Measurements from ENCODE around the gene ELK3. TPM values are rescaled to one million over a fixed set of nuclear protein-coding genes. Genes with fewer than 3 reads are reported as not detected.

Gene ELK3
- total RNA-seq, 1 donor from 2014 or later = 29.1 TPM

DNA sequence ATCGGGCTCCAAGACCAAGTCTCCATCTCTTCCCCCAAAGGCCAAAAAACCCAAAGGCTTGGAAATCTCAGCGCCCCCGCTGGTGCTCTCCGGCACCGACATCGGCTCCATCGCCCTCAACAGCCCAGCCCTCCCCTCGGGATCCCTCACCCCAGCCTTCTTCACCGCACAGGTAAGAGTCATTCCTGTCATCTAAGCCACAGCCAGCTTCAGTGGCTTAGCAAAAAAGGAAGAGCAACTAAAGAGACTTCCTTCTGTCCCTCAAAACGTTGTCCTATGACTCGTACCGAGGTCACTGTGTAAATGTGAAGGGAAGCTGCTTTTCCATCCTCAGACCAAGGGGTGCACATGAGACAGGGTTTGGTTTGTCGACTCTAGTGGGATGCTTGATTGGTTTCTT, 53.4 kb downstream of the ELK3 start:
- H3K27me3 ChIP-seq (ENCODE audit: low read depth) = no peaks in the 10 kb centered on the region
- peaks cover 57% of the 10 kb centered on the region for H3K36me3 ChIP-seq
- TF ChIP-seq, protein P1, sequence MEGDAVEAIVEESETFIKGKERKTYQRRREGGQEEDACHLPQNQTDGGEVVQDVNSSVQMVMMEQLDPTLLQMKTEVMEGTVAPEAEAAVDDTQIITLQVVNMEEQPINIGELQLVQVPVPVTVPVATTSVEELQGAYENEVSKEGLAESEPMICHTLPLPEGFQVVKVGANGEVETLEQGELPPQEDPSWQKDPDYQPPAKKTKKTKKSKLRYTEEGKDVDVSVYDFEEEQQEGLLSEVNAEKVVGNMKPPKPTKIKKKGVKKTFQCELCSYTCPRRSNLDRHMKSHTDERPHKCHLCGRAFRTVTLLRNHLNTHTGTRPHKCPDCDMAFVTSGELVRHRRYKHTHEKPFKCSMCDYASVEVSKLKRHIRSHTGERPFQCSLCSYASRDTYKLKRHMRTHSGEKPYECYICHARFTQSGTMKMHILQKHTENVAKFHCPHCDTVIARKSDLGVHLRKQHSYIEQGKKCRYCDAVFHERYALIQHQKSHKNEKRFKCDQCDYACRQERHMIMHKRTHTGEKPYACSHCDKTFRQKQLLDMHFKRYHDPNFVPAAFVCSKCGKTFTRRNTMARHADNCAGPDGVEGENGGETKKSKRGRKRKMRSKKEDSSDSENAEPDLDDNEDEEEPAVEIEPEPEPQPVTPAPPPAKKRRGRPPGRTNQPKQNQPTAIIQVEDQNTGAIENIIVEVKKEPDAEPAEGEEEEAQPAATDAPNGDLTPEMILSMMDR (IDR thresholded peaks at IDR 0.05) = no peak
- no peak overlapping the region for H3K27ac ChIP-seq
- DNase-seq (no peak), ATAC-seq (no peak)
- intact Hi-C loops (cut with DNase I) = no loop called here
- no peak overlapping the region for H3K4me3 ChIP-seq
- peaks cover 17% of the 10 kb centered on the region for H3K4me1 ChIP-seq
- no peaks in the 10 kb centered on the region for H3K9me3 ChIP-seq

DNA sequence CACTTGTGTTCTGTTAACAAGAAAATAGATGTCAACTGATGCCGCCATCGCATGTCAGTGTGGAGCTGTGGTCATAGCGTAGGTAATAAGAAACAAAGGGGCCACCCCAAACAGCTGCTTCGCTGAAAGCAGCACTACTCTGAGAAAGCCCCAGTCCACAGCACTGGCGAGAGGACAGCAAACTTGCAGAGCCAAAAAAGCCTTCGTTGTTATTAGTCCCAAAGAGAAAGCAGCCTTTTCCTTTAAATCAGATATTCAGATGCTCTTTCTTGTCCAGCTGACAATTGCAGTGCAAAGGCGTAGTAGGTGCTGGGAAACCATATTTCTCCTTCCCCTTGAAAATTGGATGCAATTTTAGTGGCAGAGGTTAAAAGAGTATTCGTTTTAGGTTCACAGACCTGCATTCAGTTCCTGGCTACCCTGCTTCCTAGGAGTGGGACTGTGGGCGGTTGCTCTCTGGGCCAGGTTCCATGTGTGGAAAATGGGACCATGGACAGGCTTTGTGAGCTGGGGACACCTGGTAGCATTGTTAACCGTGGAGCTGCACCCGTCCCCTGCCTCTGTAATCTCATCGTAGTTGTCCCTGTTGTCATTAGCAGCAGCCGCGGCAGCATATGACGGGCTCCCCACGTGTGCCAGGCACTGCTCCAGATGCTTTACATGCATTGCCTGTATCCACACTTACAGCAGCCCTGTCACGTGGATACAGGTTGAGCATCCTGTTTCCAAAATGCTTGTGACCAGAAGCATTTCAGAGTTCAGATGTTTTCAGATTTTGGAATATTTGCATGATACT, 54.2 kb downstream of the ELK3 start:
- no peak overlapping the region for H3K27ac ChIP-seq
- peaks cover 61% of the 10 kb centered on the region for H3K36me3 ChIP-seq
- H3K27me3 ChIP-seq (ENCODE audit: low read depth) = no peaks in the 10 kb centered on the region
- intact Hi-C loops (cut with DNase I) = no loop called here
- H3K9me3 ChIP-seq = no peaks in the 10 kb centered on the region
- ATAC-seq = no peak
- no peak for DNase-seq
- TF ChIP-seq, protein P1 (IDR thresholded peaks at IDR 0.05) = no peak
- no peak overlapping the region for H3K4me3 ChIP-seq
- H3K4me1 ChIP-seq = peaks cover 12% of the 10 kb centered on the region

DNA sequence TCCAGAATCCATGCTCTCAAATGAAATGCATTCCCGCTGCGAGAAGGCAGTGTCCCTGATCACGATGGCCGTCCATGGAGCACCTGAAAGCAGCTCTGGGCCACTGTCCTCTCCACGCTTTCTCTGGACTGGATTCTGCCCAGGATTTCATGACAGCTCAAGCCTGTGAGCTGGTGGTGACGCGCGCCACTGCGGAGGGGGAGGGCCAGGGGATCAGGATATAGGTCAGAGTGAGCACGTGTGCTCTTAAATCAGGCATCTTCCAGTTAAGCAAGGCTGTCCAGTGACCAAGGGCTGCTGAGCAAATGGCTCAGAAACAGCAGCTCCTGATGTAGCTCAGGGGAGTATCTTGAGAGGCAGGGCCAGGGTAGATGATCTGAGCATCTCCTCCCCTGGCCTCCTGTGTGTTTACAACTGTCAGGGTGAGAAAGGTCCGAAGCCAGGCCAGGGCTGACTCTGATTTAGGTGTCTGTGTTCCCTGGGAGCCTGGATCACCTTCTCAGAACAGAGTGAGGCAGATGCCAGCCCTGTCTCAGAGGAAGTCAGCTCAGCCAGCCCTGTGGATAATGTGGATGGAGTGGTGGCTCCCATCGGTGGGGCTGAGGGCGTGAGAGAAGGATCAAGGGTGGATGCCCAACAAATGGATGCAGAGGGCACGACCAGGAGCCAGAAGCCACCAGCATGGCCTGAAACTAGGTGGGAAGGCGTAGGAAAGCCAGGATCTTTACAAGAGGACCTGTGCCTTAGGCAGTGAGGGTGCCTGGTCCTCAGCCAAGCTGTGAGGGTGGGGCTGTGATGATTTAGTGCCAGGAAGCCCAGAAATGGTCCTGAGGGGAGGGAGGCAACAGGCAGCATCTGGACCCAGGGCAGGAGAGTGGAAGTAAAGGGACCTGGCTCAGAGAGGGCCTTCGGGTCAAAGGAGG, 55.3 kb downstream of the ELK3 start:
- H3K9me3 ChIP-seq = no peaks in the 10 kb centered on the region
- H3K4me1 ChIP-seq = peaks cover 17% of the 10 kb centered on the region
- no peaks in the 10 kb centered on the region for H3K27me3 ChIP-seq (ENCODE audit: low read depth)
- peak in 1 of 2 donors; percentile 15 for ATAC-seq
- H3K27ac ChIP-seq = peak overlapping the region; percentile 36
- DNase-seq = no peak
- H3K36me3 ChIP-seq = peaks cover 61% of the 10 kb centered on the region
- intact Hi-C loops (cut with DNase I) = no loop called here
- TF ChIP-seq, protein P1 (IDR thresholded peaks at IDR 0.05) = no peak
- no peak overlapping the region for H3K4me3 ChIP-seq

DNA sequence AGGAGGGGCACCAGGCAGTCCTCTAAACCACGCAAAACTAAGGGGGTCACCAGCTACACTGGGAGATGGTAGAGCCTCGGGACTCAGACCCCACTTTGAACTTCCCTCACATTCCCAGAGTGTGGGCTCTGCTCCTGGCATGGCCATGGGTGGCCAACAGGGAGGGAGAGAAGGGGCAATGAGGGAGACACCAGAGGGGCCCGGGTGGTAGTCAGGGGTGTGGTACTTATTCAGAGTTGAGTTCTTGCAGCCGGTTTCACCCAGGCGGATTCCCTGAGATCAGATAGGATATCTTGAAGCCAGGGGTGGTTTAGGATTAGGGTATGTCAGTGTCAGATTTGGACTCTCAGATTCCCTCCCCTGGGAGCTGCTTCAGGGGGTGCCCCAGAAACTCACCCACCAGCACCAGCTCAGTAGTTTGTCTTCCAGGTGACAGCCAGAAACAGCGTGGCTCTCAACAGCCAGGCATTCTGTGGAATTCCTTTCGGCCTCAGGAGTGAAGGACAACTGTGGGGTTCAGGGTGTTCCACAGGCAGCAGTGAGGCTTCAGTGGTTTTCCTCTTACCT, 56.0 kb downstream of the ELK3 start:
- TF ChIP-seq, protein P1 (IDR thresholded peaks at IDR 0.05) = no peak
- Histone ChIP-seq H3K27ac (no peak overlapping the region), H3K36me3 (peaks cover 61% of the 10 kb centered on the region), H3K9me3 (no peaks in the 10 kb centered on the region), H3K27me3 (ENCODE audit: low read depth) (no peaks in the 10 kb centered on the region), H3K4me3 (no peak overlapping the region), H3K4me1 (peaks cover 24% of the 10 kb centered on the region)
- ATAC-seq (no peak), DNase-seq (no peak)
- intact Hi-C loops (cut with DNase I) = no loop called here

DNA sequence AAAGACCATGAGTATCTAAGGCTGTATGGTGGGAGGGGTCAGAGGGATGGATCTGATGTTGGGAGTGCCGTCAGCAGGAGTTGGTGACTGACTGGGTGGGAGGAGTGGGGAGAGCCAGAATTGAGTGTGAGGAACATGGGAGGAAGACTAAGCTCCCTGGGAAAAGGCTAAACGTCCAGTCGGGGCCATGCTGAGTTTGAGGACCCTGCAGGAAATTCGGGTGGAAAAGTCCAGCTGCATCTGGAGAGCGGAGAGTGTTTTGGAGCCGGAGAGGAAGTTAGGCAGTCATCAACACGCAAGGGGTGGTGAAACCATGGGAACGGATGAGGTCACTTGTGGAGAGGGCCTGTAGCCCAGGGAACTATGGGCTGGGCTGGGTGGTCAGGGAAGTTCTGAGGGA, 60.9 kb downstream of the ELK3 start:
- TF ChIP-seq, protein P1 (IDR thresholded peaks at IDR 0.05) = no peak
- intact Hi-C loops (cut with DNase I) = no loop called here
- no peak overlapping the region for H3K4me3 ChIP-seq
- H3K9me3 ChIP-seq = no peaks in the 10 kb centered on the region
- ATAC-seq (peak; percentile 77 to 88), DNase-seq (peak; percentile 69)
- peak overlapping the region; percentile 57 for H3K27ac ChIP-seq
- peaks cover 32% of the 10 kb centered on the region for H3K4me1 ChIP-seq
- no peaks in the 10 kb centered on the region for H3K27me3 ChIP-seq (ENCODE audit: low read depth)
- H3K36me3 ChIP-seq = peaks cover 34% of the 10 kb centered on the region

All from lower lobe of right lung (tissue), 2 donors.